ENCODE measurements around the gene RAB27B.

- TF ChIP-seq ZNF660 (tag by site-specific recombination; IDR thresholded peaks at IDR 0.05) (no peak), ELK4 (IDR thresholded peaks at IDR 0.05; ENCODE audit: borderline replicate concordance, low read depth, low read length) (no peak), ZBTB7A (tag by site-specific recombination; IDR thresholded peaks at IDR 0.05; ENCODE audit: low read depth) (no peak), ZNF274 (IDR thresholded peaks at IDR 0.05; ENCODE audit: low read length) (no peak), ZNF274 (tag by site-specific recombination; IDR thresholded peaks at IDR 0.05; ENCODE audit: borderline replicate concordance) (no peak)
- TF ChIP-seq, protein P1, sequence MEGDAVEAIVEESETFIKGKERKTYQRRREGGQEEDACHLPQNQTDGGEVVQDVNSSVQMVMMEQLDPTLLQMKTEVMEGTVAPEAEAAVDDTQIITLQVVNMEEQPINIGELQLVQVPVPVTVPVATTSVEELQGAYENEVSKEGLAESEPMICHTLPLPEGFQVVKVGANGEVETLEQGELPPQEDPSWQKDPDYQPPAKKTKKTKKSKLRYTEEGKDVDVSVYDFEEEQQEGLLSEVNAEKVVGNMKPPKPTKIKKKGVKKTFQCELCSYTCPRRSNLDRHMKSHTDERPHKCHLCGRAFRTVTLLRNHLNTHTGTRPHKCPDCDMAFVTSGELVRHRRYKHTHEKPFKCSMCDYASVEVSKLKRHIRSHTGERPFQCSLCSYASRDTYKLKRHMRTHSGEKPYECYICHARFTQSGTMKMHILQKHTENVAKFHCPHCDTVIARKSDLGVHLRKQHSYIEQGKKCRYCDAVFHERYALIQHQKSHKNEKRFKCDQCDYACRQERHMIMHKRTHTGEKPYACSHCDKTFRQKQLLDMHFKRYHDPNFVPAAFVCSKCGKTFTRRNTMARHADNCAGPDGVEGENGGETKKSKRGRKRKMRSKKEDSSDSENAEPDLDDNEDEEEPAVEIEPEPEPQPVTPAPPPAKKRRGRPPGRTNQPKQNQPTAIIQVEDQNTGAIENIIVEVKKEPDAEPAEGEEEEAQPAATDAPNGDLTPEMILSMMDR (tag by site-specific recombination; IDR thresholded peaks at IDR 0.05) = no peak
These were observed 113.9 kb downstream of the RAB27B start for GRCh38 chr18:54942144-54942543.

Data from HEK293 (cell line).